Endothelial cell of umbilical vein (primary cell): Measurements from ENCODE around the gene CNOT1. TPM values are rescaled to one million over a fixed set of nuclear protein-coding genes. Genes with fewer than 3 reads are reported as not detected.

Experiments used
- BruUV-seq: library from RNA; stranded (reverse); fragments of 400-500 nt; replicated peaks from 2 replicates; lab custom pipeline; 2021; lab: Mats Ljungman, UMichigan
- CTCF ChIA-PET: fragments of 300-600, 350-600 bp; sonication (Branson Sonifier 250); formaldehyde crosslinking; loops from one replicate; lab custom pipeline; 2021; ENCODE audit warnings: antibody characterized with exemption, inconsistent platforms; lab: Charles Lee
- POLR2A ChIA-PET: fragments of 300-600, 350-600 bp; sonication (Branson Sonifier 250); formaldehyde crosslinking; loops from one replicate; lab custom pipeline; 2021; ENCODE audit warnings: antibody characterized with exemption, inconsistent platforms; lab: Charles Lee
- DNase-seq: peaks from one replicate; pipeline ENCODE4 v3.0.0-alpha.2; 2011; ENCODE audit warnings: low read depth, low spot score
- FAIRE-seq: peaks from 2 replicates; lab custom pipeline; 2011; peaks lifted over from hg19 to GRCh38; lab: Jason Lieb, UNC
- H2AFZ ChIP-seq: 2 replicates; pipeline ENCODE4 v1.6.0; 2012; ENCODE audit warnings: low read depth, low read length, control low read depth, inconsistent platforms
- H3K27ac ChIP-seq: 2 replicates; pipeline ENCODE4 v1.5.1; 2011; ENCODE audit warnings: low read depth, mild to moderate bottlenecking, control low read depth, low read length, moderate library complexity; ENCODE audit not compliant: insufficient read depth
- H3K27me3 ChIP-seq, 2 experiments: 2 replicates each; pipeline versions ENCODE4 v1.6.0 to v1.6.1; 2011; ENCODE audit warnings: low read length in 2 of 2, mixed read lengths in 1 of 2; ENCODE audit not compliant: control insufficient read depth in 2 of 2, insufficient read depth in 2 of 2
- H3K36me3 ChIP-seq, 2 experiments: 2 replicates in 1 of 2; 3 replicates in 1 of 2; pipeline ENCODE4 v1.5.1; 2011; ENCODE audit warnings: low read length in 2 of 2, mild to moderate bottlenecking in 1 of 2, moderate library complexity in 1 of 2; ENCODE audit not compliant: control insufficient read depth in 2 of 2, insufficient read depth in 2 of 2; ENCODE audit errors: extremely low read depth in 1 of 2
- H3K4me1 ChIP-seq: 3 replicates; pipeline ENCODE4 v1.5.1; 2011; ENCODE audit warnings: mild to moderate bottlenecking, low read length; ENCODE audit not compliant: control insufficient read depth, insufficient read depth; ENCODE audit errors: extremely low read depth
- H3K4me2 ChIP-seq: 2 replicates; pipeline ENCODE4 v1.6.1; 2011; ENCODE audit warnings: low read length, control low read depth, mixed read lengths; ENCODE audit not compliant: insufficient read depth
- H3K4me3 ChIP-seq, 3 experiments: fragments of 200-600 bp in 1 of 3; sonication (generic), shearing (Covaris generic) in 1 of 3; replicated peaks in 1 of 3; 2 replicates each; pipeline ENCODE4 v1.5.1; 2011 to 2016; ENCODE audit warnings: control low read depth in 3 of 3, low read length in 3 of 3, mild to moderate bottlenecking in 2 of 3, inconsistent platforms in 1 of 3, low read depth in 1 of 3, moderate library complexity in 1 of 3; ENCODE audit not compliant: insufficient read depth in 1 of 3
- H3K79me2 ChIP-seq: 2 replicates; pipeline ENCODE4 v1.6.0; 2012; ENCODE audit warnings: low read length, inconsistent platforms; ENCODE audit not compliant: control insufficient read depth, insufficient read depth
- H3K9ac ChIP-seq: replicated peaks from 2 replicates; pipeline ENCODE3; 2011; ENCODE audit warnings: low read length, control low read depth; ENCODE audit not compliant: insufficient read depth; ENCODE audit errors: extremely low read depth
- H3K9me1 ChIP-seq: replicated peaks from 3 replicates; pipeline ENCODE4 v1.6.0; 2011; ENCODE audit warnings: mild to moderate bottlenecking, low read length; ENCODE audit not compliant: control insufficient read depth, insufficient read depth; ENCODE audit errors: extremely low read depth
- H3K9me3 ChIP-seq: replicated peaks from 2 replicates; pipeline ENCODE4 v1.5.1; 2012; ENCODE audit warnings: low read length, inconsistent platforms; ENCODE audit not compliant: control insufficient read depth, insufficient read depth
- H4K20me1 ChIP-seq: replicated peaks from 2 replicates; pipeline ENCODE3; 2011; ENCODE audit warnings: mild to moderate bottlenecking, low read length; ENCODE audit not compliant: control insufficient read depth, insufficient read depth; ENCODE audit errors: extremely low read depth
- GATA2 ChIP-seq: IDR thresholded peaks from 2 replicates; pipeline ENCODE4 v1.7.0; 2011; ENCODE audit warnings: low read depth, mild to moderate bottlenecking, moderate library complexity, mixed read lengths, low read length; ENCODE audit not compliant: insufficient read length, insufficient read depth
- MAX ChIP-seq: IDR thresholded peaks from 2 replicates; pipeline ENCODE4 v1.6.1; 2011; ENCODE audit not compliant: insufficient read depth, insufficient read length
- MYC ChIP-seq: IDR thresholded peaks from one replicate; pipeline ENCODE4 v1.6.1; 2011; ENCODE audit warnings: mild to moderate bottlenecking, low read depth, low read length
- POLR2A ChIP-seq: IDR thresholded peaks from 2 replicates; pipeline ENCODE4 v1.6.1; 2012; ENCODE audit warnings: low read depth, mild to moderate bottlenecking, control low read depth, low read length
- POLR2AphosphoS5 ChIP-seq: IDR thresholded peaks from 2 replicates; pipeline ENCODE4 v1.6.1; 2012; ENCODE audit warnings: low read depth, mild to moderate bottlenecking, control low read depth, low read length, moderate library complexity; ENCODE audit not compliant: insufficient read depth
- dilution Hi-C: fragments of 300-500 bp; cut with MboI; formaldehyde crosslinking; loops from one replicate; pipeline ENCODE4 v1.15.0; 2019; ENCODE audit warnings: low sequenced_read_pairs; ENCODE audit not compliant: extremely low pct_ligation_motif_present
- intact Hi-C: fragments of 100-400 bp; cut with micrococcal nuclease; formaldehyde crosslinking; loops from one replicate; pipeline ENCODE4 v1.10.0; 2022
- polyA plus RNA-seq, 4 experiments: library from polyadenylated mRNA; depleted of rRNA in 3 of 4; stranded (reverse) in 3 of 4; unstranded in 1 of 4; fragments of >200 nt; gene quantifications; 2 replicates each; pipeline versions ENCODE4 v1.2.1 to v1.2.3, GENCODE V29; 2011 to 2012; ENCODE audit warnings: missing spikeins in 1 of 4
- total RNA-seq: library from RNA; stranded (reverse); gene quantifications from 2 replicates; pipeline ENCODE4 v1.2.3, GENCODE V29; 2021
- TF ChIP-seq, protein P1 (sequence below), 2 donors: IDR thresholded peaks; 1 replicate in 1 of 2; 2 replicates in 1 of 2; pipeline ENCODE4 v1.5.1; 2011; ENCODE audit warnings: low read length in 2 of 2, mild to moderate bottlenecking in 2 of 2, moderate library complexity in 2 of 2, control low read depth in 1 of 2, inconsistent platforms in 1 of 2, low read depth in 1 of 2; ENCODE audit not compliant: insufficient read depth in 1 of 2; ENCODE audit errors: extremely low read depth in 1 of 2

Gene CNOT1
- total and polyA plus RNA-seq, 2 donors (not counting 3 experiments of a cell fraction or from before 2014, with no cell fraction given): 142 to 151 TPM

- no peak overlapping the region for H3K4me2 ChIP-seq
- peaks cover 12% of the 10 kb centered on the region for H3K4me1 ChIP-seq
- ChIA-PET POLR2A (no interaction called here), CTCF (interaction anchor here (0.7 to 3.4 kb wide), 9 partner anchors 19 to 238 kb away, joined by 3 to 13 read pairs (median 5); no protein-coding TSS in a partner anchor)
- no peak overlapping the region for H3K9ac ChIP-seq
- no peaks in the 10 kb centered on the region for H3K9me3 ChIP-seq
- H2AFZ ChIP-seq: no peak overlapping the region
- H3K27me3 ChIP-seq: no peaks in the 10 kb centered on the region
- no peak overlapping the region for H3K4me3 ChIP-seq
- DNase-seq (no peak), FAIRE-seq (no peak)
- no peaks in the 10 kb centered on the region for H4K20me1 ChIP-seq
- peaks cover 27 to 46% of the 10 kb centered on the region in 2 experiments for H3K36me3 ChIP-seq
- TF ChIP-seq POLR2AphosphoS5 (no peak), GATA2 (no peak), POLR2A (no peak), MYC (no peak), MAX (no peak)
- TF ChIP-seq, protein P1, sequence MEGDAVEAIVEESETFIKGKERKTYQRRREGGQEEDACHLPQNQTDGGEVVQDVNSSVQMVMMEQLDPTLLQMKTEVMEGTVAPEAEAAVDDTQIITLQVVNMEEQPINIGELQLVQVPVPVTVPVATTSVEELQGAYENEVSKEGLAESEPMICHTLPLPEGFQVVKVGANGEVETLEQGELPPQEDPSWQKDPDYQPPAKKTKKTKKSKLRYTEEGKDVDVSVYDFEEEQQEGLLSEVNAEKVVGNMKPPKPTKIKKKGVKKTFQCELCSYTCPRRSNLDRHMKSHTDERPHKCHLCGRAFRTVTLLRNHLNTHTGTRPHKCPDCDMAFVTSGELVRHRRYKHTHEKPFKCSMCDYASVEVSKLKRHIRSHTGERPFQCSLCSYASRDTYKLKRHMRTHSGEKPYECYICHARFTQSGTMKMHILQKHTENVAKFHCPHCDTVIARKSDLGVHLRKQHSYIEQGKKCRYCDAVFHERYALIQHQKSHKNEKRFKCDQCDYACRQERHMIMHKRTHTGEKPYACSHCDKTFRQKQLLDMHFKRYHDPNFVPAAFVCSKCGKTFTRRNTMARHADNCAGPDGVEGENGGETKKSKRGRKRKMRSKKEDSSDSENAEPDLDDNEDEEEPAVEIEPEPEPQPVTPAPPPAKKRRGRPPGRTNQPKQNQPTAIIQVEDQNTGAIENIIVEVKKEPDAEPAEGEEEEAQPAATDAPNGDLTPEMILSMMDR (IDR thresholded peaks at IDR 0.05; ENCODE audit: extremely low read depth in 1 of 2, insufficient read depth in 1 of 2, low read depth in 1 of 2, low read length in 2 of 2): no peak
- dilution Hi-C loops (no loop called here), intact Hi-C loops (loop anchor here (5.0 kb wide), 1 partner anchor 109 kb away; the partner anchor contains the start of gene CNOT1)
- H3K9me1 ChIP-seq: no peaks in the 10 kb centered on the region
- BruUV-seq: no TSS peak
- no peak overlapping the region for H3K27ac ChIP-seq
- no peaks in the 10 kb centered on the region for H3K79me2 ChIP-seq
These were observed 111.3 kb downstream of the CNOT1 start for GRCh38 chr16:58518083-58518979.
